ENCODE measurements around the gene RECQL. TPM values are rescaled to one million over a fixed set of nuclear protein-coding genes. Genes with fewer than 3 reads are reported as not detected.
"Not testable (repeated sequence)": the region's sequence is repeated elsewhere in the genome, so short reads cannot be mapped to it uniquely, and the experiment has no call there.

Gene RECQL
- total RNA-seq, 2 experiments from 2014 or later: 83.4 to 90.7 TPM

DNA sequence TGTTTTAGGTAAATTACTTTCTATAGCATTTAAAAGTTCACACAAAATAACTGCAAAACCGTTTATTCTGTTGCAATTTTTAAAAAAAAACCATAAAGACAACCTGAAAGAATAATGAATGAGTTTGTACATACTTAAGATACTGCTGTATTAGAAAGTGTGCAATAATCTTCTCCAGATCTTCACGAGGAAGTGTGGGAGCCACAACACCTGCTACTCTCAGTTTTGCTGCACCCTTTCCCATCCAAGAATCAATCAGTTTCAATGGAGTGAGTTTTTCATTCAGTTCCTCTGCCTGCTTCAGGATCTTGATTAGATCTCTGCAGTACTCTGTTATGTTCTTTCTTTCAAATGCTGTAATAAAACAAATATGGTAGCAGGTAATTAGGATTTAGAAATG lies 30.1 kb downstream of the RECQL start:
- H3K9me3 Mint-ChIP-seq: no peaks in the 10 kb centered on the region
- H3K27ac Mint-ChIP-seq: peak overlapping the region; percentile 38

DNA sequence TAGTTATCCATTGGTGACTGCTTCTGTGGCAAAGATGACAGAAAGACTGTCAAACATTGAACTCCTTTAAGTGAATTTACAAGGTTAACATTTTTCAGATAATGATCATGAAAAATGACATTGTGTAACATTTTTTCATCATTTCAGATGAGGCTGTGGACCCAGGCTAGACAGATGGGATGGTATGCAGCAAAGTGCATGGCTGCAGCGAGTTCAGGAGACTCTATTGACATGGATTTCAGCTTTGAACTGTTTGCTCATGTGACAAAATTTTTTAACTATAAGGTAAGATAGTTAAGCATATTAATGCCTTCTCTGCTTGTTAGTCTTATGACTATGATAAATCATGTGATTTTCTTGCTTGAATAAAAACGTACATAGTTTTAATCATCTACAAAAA lies 34.1 kb downstream of the RECQL start:
- H3K4me3 Mint-ChIP-seq, H3K9me3 Mint-ChIP-seq, DNase-seq, H3K27ac Mint-ChIP-seq, H3K4me1 Mint-ChIP-seq, H3K27me3 Mint-ChIP-seq: not testable (repeated sequence)
- H3K36me3 Mint-ChIP-seq: peaks cover 43% of the 10 kb centered on the region

More for the DNA sequence above, 30.1 kb downstream of the RECQL start:
- H3K36me3 Mint-ChIP-seq: peaks cover 29% of the 10 kb centered on the region
- DNase-seq: no peak
- H3K4me3 Mint-ChIP-seq: no peak overlapping the region
- no peaks in the 10 kb centered on the region for H3K27me3 Mint-ChIP-seq
- H3K4me1 Mint-ChIP-seq: peaks cover 7% of the 10 kb centered on the region

DNA sequence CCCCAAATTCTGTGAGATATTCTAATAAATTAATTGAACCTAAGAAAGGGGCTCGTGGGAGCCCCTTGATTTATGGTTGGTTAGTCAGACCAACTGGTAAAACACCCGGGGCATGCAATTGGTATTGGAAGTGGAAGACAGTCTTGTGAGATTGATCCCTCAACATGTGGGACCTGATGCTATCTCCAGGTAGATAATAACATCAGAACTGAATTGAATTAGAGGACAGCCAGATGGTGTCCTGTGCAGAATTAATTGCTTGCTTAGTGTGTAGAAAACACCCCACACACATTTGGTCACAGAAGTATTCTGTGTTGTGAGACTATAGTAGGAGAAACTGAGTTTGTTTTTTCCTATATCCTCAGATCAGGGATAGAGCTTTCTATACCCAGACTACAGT lies 42.0 kb downstream of the RECQL start:
- DNase-seq: no peak
- Mint-ChIP-seq H3K4me3 (no peak overlapping the region), H3K9me3 (peaks cover 10% of the 10 kb centered on the region), H3K4me1 (peaks cover 39% of the 10 kb centered on the region), H3K27me3 (no peaks in the 10 kb centered on the region), H3K27ac (no peak overlapping the region), H3K36me3 (peaks cover 45% of the 10 kb centered on the region)

DNA sequence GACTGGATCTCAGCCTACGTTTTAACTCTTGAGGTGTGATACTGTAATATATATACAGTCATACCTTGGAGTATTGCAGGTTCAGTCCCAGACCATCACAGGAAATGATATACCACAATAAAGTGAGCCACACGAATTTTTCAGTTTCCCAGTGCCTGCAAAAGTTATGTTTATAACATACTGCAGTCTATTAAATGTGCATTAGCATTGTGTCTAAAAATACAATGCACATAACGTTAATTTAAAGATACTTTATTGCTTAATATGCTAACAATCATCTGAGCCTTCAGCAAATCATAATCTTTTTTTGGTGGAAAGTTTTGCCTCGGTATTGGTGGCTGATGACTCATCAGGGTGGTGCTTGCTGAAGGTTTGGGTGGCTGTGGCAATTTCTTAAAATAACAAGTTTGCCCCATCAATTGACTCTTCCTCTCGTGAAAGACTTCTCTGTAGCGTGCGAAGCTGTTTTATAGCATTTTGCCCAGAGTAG lies 45.1 kb downstream of the RECQL start:
- DNase-seq: peak; percentile 41
- H3K4me1 Mint-ChIP-seq: peaks cover 49% of the 10 kb centered on the region
- H3K27me3 Mint-ChIP-seq: no peaks in the 10 kb centered on the region
- H3K9me3 Mint-ChIP-seq: peaks cover 7% of the 10 kb centered on the region
- peak overlapping the region; percentile 96 for H3K27ac Mint-ChIP-seq
- peaks cover 45% of the 10 kb centered on the region for H3K36me3 Mint-ChIP-seq
- peak overlapping the region; percentile 60 for H3K4me3 Mint-ChIP-seq

DNA sequence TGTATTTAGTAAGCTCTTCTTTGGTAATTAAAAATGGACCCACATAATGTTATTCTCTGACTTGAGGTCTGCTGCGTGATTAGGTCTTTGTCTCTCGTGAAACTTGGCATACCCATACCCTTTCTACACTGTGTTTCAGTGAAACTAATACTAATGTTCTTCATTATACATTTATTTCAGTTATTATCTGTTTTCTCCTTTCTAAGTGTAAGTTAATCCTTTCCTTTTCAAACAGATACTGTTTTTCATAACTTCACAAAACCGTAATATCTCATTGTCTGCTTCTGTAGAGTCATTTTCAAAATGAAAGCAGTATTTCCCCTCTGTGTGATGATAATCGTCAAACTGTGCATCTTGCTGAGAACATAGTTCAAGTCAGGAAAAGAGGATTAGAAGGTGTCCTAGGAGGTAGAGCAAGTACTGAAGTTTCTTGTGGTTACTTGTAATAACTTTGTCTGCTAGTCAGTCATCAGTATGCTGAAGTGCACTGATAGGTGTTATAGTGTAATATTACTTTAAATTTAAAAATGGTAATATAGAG lies 48.1 kb downstream of the RECQL start:
- no peak for DNase-seq
- Mint-ChIP-seq H3K27me3 (no peaks in the 10 kb centered on the region), H3K4me3 (no peak overlapping the region), H3K9me3 (peaks cover 7% of the 10 kb centered on the region), H3K4me1 (peaks cover 44% of the 10 kb centered on the region), H3K36me3 (peaks cover 38% of the 10 kb centered on the region), H3K27ac (peak overlapping the region; percentile 76)

DNA sequence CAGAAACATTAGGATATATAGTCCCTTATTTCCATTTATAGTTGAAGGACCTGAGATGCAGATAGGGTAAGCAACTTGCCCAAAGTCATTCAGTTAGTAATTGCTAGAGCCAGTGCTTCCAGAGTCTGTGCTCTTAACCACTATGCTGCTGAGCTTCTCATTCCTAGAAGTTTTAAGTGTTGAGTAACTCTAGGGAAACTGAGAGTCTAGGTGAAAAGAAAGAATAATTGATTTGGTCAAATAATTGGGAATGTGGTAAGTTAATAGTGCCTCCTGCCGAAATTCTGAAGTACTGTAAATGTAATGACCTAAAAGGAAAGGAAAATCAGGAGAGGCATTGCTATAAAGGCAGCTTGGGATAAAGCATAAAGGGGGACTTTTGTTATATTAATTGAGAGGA lies 49.9 kb downstream of the RECQL start:
- H3K27me3 Mint-ChIP-seq: no peaks in the 10 kb centered on the region
- peaks cover 25% of the 10 kb centered on the region for H3K4me1 Mint-ChIP-seq
- no peak for DNase-seq
- no peak overlapping the region for H3K27ac Mint-ChIP-seq
- H3K9me3 Mint-ChIP-seq: no peaks in the 10 kb centered on the region
- H3K4me3 Mint-ChIP-seq: no peak overlapping the region
- peaks cover 23% of the 10 kb centered on the region for H3K36me3 Mint-ChIP-seq

DNA sequence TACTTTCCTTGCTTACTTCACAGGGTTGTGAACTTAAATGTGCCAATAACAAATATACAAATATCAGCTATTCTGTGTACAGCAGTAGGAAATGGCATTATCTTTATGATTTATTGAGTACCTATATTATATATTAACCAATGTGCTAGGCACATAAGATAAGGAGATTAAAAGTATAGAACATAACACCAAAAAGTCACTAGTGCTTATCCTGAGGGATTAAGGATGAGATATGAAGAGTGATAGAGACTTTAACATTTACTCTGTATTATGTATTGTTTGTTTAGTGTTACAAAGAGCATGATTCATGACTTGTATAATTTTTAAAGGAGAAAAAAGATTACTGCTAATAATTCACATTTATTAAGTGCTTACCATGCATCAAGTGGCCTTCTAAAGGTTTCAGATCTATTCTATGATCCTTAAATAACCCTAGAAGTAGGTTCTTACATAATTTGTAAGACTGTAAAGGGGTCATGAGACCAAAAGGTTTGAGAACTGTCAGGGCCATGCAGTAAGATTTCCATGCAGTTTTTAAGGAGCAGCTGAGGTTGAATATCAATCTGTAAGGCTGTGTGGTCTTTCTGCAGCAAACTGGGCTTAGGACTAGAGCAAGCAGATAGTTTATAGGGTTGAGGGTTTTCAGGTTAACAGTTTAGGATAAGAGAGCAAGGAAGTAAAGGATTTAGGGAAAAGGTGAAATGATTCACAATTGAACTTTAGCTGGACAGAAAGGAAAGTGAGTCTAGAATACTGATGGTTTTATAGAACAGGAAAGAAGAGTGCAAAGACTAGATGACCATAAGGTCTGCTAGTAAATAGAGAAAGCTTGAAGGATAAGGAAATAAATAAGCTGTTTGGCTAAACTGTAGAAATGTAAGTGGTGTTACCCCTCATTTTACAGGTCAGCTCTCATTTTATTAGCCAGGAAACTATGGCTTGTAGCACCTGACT lies 57.0 kb downstream of the RECQL start:
- H3K4me3 Mint-ChIP-seq: no peak overlapping the region
- H3K36me3 Mint-ChIP-seq: peaks cover 32% of the 10 kb centered on the region
- H3K27ac Mint-ChIP-seq: no peak overlapping the region

DNA sequence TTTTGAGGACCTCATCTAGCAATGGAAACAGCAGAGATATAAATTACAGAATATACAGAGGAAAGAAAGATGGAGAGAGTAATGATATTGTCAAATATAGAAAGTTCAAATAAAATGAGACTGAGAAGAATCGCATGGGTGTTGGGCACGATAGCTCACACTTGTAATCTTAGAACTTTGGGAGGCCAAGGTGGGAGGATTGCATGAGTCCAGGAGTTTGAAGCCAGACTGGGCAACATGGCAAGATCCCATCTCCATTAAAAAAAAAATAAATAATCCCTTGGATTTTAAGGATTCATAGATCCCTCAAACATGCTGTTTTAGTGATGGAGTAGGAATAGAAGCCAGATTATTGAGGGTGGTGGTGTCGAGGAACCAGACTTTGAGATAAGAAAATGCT lies 62.1 kb downstream of the RECQL start:
- peaks cover 33% of the 10 kb centered on the region for H3K4me1 Mint-ChIP-seq
- peaks cover 2% of the 10 kb centered on the region for H3K9me3 Mint-ChIP-seq
- DNase-seq: no peak
- H3K4me3 Mint-ChIP-seq: peak overlapping the region; percentile 93
- peaks cover 25% of the 10 kb centered on the region for H3K36me3 Mint-ChIP-seq
- H3K27ac Mint-ChIP-seq: peak overlapping the region; percentile 98
- H3K27me3 Mint-ChIP-seq: no peaks in the 10 kb centered on the region

More for the DNA sequence above, 57.0 kb downstream of the RECQL start:
- Mint-ChIP-seq H3K9me3 (peaks cover 2% of the 10 kb centered on the region), H3K27me3 (no peaks in the 10 kb centered on the region), H3K4me1 (peaks cover 20% of the 10 kb centered on the region)
- no peak for DNase-seq

DNA sequence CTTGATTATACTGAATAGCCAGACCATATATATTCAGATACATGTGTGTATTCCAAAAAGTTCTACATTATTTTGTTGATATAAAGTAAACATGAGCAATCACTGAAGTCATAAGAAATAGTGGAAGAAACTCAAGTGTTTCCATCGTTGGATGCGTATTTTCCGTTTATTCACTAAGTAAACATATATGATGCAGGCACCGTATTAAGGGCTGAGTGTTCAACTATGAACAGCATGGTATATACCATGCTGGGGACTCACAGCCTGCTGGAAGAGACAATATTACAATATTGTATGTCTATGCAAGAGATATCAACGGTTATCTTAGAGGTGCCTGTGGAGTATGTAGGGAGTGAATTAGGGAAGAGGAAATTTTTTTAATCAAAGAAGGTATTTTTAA lies 62.8 kb downstream of the RECQL start:
- Mint-ChIP-seq H3K36me3 (peaks cover 25% of the 10 kb centered on the region), H3K4me1 (peaks cover 33% of the 10 kb centered on the region), H3K27me3 (no peaks in the 10 kb centered on the region), H3K4me3 (peak overlapping the region; percentile 93), H3K27ac (peak overlapping the region; percentile 98), H3K9me3 (peaks cover 2% of the 10 kb centered on the region)
- DNase-seq: no peak

DNA sequence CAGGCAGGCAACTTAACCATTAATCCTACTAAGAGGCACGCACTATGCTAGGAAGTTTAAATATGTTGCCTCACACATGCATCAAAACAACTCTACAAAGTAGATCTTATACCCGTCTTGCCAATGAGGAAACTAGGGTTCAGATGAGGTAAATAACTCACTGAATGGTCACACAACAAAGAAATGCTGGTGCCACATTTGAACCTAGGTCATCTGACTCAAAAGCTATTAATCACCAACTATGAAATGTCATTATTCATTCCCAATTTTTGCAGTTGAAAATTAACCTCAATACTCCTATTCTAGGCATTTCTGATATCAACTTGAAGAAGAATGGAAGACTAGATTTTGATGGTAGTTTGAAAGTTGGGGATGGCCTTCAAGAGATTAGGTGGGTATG lies 66.7 kb downstream of the RECQL start:
- H3K36me3 Mint-ChIP-seq: peaks cover 7% of the 10 kb centered on the region
- no peak overlapping the region for H3K27ac Mint-ChIP-seq
- DNase-seq: no peak
- H3K4me1 Mint-ChIP-seq: peaks cover 16% of the 10 kb centered on the region
- H3K9me3 Mint-ChIP-seq: no peaks in the 10 kb centered on the region
- no peaks in the 10 kb centered on the region for H3K27me3 Mint-ChIP-seq
- H3K4me3 Mint-ChIP-seq: no peak overlapping the region

DNA sequence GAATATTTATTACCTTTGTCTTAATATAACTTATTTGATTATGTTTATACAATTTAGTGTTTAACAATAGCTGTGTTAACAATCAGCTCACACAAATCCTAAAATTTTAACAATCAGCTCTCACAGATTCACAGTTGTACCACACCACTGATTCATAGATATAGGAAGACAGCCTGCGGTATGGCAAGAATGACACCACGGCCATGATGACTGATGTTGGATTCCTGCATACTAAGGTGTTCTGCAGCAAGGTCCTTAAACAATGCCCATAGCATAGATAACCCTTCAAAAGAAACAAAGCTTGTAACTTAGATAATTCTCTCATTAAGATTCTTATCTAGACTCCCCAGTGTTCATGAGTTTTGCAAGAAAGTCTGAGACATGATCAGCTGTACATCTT lies 67.9 kb downstream of the RECQL start:
- Mint-ChIP-seq H3K4me1 (peaks cover 6% of the 10 kb centered on the region), H3K27ac (no peak overlapping the region), H3K36me3 (peaks cover 1% of the 10 kb centered on the region), H3K9me3 (no peaks in the 10 kb centered on the region), H3K4me3 (no peak overlapping the region), H3K27me3 (no peaks in the 10 kb centered on the region)
- no peak for DNase-seq

DNA sequence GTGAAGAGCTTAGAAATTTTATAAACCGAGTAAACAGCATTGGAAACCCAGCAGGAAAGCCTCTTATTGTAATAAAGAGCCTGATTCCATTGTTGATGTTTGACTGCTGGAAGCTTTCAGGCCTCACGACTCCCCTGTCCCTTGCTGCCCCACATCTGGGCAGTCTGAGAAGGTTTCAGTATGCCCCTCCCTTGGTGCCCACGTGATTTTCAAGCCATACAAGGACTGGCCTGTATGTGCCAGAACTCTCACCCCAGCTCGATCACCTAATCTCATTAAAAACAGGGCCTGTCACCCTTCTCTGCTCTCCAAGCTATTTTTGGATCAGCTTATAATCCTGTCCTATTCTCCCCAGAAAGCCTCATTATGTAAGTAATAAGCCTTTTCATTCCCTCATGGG lies 71.4 kb downstream of the RECQL start:
- no peaks in the 10 kb centered on the region for H3K4me1 Mint-ChIP-seq
- DNase-seq: no peak
- H3K36me3 Mint-ChIP-seq: peaks cover 2% of the 10 kb centered on the region
- no peaks in the 10 kb centered on the region for H3K9me3 Mint-ChIP-seq
- H3K4me3 Mint-ChIP-seq: no peak overlapping the region
- no peak overlapping the region for H3K27ac Mint-ChIP-seq
- H3K27me3 Mint-ChIP-seq: no peaks in the 10 kb centered on the region

DNA sequence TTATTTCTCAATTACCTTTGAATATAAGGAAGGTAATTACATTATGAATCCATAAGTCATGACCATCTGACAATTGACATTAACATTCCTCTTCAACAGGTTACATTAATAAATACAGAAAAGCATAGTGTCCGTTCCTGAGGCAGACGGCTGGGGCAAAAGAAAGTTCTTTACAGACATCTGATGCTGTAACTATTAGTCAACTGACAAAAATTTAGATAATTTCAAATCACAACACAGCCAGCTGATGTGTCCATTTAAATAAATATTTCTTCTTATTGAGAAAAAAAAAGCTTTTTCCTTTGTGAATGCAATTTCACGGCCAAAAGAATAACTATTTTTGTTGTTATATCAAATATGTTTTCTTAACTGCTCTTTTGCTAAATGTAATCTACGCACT lies 73.2 kb downstream of the RECQL start:
- no peaks in the 10 kb centered on the region for H3K4me1 Mint-ChIP-seq
- no peaks in the 10 kb centered on the region for H3K9me3 Mint-ChIP-seq
- no peaks in the 10 kb centered on the region for H3K27me3 Mint-ChIP-seq
- H3K27ac Mint-ChIP-seq: no peak overlapping the region
- H3K4me3 Mint-ChIP-seq: no peak overlapping the region
- peaks cover 2% of the 10 kb centered on the region for H3K36me3 Mint-ChIP-seq
- DNase-seq: no peak

DNA sequence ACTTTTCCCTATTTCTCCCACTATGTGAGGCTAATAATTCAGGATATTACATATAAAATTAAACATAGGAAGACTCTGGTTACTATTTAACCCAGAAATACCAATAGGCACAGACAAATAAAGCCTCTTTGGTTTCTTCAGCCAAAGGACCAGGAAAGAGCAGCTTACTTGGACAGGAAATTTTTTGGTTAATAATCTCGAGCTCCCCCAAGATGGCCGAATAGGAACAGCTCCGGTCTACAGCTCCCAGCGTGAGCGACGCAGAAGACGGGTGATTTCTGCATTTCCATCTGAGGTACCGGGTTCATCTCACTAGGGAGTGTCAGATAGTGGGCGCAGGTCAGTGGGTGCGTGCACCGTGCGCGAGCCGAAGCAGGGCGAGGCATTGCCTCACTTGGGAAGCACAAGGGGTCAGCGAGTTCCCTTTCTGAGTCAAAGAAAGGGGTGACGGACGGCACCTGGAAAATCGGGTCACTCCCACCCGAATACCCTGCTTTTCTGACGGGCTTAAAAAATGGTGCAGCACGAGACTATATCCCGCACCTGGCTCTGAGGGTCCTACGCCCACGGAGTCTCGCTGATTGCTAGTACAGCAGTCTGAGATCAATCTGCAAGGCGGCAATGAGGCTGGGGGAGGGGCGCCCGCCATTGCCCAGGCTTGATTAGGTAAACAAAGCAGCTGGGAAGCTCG lies 82.3 kb downstream of the RECQL start:
- not testable (repeated sequence) for H3K27me3 Mint-ChIP-seq, H3K9me3 Mint-ChIP-seq, H3K27ac Mint-ChIP-seq, H3K4me1 Mint-ChIP-seq, H3K36me3 Mint-ChIP-seq, H3K4me3 Mint-ChIP-seq, DNase-seq

Measured in activated naive CD8-positive, alpha-beta T cell treated with anti-CD3 and anti-CD28 coated beads for 36 hours (primary cell).